Measurements from ENCODE around the gene CREM.
A peak's percentile ranks its signal among the peaks of the same experiment; 100 is the strongest.

Gene CREM

GRCh38 chr10:35262436-35262835, 135.8 kb downstream of the CREM start:
- DNase-seq (ENCODE audit: low read depth in 1 of 2, low spot score in 1 of 2) = no peak
- no peak for TF ChIP-seq GABPA (IDR thresholded peaks at IDR 0.05; ENCODE audit: low read depth)
- TF ChIP-seq CTCF (IDR thresholded peaks at IDR 0.05; ENCODE audit: insufficient read depth, low read length) = no peak
- TF ChIP-seq POLR2AphosphoS5 (IDR thresholded peaks at IDR 0.05; ENCODE audit: low read depth) = no peak
- TF ChIP-seq SPI1 (IDR thresholded peaks at IDR 0.05; ENCODE audit: borderline replicate concordance, low read depth) = no peak
- TF ChIP-seq REST (IDR thresholded peaks at IDR 0.05; ENCODE audit: insufficient replicate concordance, low read depth) = no peak

More at GRCh38 chr10:35262436-35262835, 135.8 kb downstream of the CREM start:
- H3K27ac ChIP-seq (replicated peaks) = no peak overlapping the region
- H3K4me3 ChIP-seq (replicated peaks; ENCODE audit: insufficient read depth, low read length) = no peak overlapping the region
- H3K27me3 ChIP-seq (ENCODE audit: insufficient read depth, poor library complexity, severe bottlenecking) = no peaks in the 10 kb centered on the region

Small RNA genes lying within 50 kb of the gene (microRNA-seq; reads per million reads assigned to microRNA genes)
- gene MIR3611 = 16.9 reads per million, percentile 43 among the genes with 10 or more reads in this experiment
